ENCODE results near the gene TMEM178A.

TMEM178A gene

DNA sequence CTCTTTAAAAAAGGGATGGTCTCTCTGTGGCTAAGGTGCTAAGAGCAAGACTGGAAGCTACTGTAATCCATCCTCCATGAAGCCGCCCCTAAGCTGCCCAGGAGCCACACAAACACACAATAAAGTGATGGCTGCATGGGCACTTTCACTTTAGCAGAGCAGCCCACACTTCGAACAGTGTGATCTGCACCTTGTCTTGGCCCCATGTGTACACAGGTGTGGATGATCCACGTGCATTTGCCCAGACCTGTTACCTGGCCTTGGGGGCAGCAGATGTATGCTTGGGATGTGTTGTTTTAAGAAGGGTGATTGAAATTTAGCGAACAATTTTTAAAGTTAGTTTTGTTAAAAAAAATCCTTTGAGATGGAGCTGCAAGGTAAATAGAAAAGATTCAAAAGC is 39.9 kb downstream of the TMEM178A start:
- TF ChIP-seq, protein P1, sequence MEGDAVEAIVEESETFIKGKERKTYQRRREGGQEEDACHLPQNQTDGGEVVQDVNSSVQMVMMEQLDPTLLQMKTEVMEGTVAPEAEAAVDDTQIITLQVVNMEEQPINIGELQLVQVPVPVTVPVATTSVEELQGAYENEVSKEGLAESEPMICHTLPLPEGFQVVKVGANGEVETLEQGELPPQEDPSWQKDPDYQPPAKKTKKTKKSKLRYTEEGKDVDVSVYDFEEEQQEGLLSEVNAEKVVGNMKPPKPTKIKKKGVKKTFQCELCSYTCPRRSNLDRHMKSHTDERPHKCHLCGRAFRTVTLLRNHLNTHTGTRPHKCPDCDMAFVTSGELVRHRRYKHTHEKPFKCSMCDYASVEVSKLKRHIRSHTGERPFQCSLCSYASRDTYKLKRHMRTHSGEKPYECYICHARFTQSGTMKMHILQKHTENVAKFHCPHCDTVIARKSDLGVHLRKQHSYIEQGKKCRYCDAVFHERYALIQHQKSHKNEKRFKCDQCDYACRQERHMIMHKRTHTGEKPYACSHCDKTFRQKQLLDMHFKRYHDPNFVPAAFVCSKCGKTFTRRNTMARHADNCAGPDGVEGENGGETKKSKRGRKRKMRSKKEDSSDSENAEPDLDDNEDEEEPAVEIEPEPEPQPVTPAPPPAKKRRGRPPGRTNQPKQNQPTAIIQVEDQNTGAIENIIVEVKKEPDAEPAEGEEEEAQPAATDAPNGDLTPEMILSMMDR (IDR thresholded peaks at IDR 0.05; ENCODE audit: low read depth, low read length): no peak
- DNase-seq: no peak
- no peaks in the 10 kb centered on the region for H3K36me3 ChIP-seq
- H3K9me3 ChIP-seq: no peaks in the 10 kb centered on the region
- no peaks in the 10 kb centered on the region for H3K27me3 ChIP-seq
- H3K4me3 ChIP-seq (ENCODE audit: low read depth, low read length): no peak overlapping the region
- no peaks in the 10 kb centered on the region; the same call in 1 of the 2 replicates for H3K4me1 ChIP-seq

DNA sequence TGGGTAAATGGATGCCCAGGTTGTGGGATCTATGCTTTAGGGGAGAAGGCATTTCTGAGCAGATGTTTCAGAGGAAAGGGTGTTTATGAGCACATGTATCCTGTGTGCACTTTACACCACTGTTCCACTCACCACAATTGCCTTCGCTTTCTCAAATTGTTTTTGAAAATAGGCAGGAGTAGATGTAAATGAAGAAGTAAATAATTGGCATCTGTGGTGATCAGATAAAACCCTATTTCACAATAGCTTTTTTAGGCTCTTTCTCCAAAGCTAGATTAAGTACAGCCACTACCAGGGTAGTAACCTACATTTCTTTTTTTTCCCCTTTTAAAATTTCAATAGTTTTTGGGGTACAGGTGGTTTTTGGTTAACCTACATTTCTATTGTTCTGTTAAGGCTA is 40.6 kb downstream of the TMEM178A start:
- Histone ChIP-seq H3K36me3 (no peaks in the 10 kb centered on the region), H3K4me3 (ENCODE audit: low read depth, low read length) (no peak overlapping the region)
- DNase-seq: no peak

DNA sequence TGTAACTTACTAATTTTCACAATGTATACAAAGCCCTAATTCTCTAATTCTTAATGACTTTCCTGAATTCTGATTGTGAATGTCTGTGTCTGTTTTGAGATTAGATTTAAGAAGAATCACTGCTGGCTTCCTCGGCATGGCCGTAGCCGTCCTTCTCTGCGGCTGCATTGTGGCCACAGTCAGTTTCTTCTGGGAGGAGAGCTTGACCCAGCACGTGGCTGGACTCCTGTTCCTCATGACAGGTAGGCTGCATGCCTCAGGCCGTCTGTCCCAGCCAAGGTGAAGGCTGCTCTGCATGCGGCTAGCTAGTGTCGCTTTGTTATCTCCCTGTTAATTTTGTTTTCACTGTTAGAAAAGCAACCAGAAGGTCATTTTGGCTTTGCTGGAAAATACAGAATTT is 41.2 kb downstream of the TMEM178A start:
- Histone ChIP-seq H3K27me3 (no peaks in the 10 kb centered on the region), H3K4me3 (ENCODE audit: low read depth, low read length) (no peak overlapping the region), H3K36me3 (no peaks in the 10 kb centered on the region), H3K9me3 (no peaks in the 10 kb centered on the region), H3K4me1 (no peaks in the 10 kb centered on the region; the same call in 1 of the 2 replicates)
- TF ChIP-seq, protein P1 (IDR thresholded peaks at IDR 0.05; ENCODE audit: low read depth, low read length): no peak
- DNase-seq: no peak

More for the DNA sequence above, 40.6 kb downstream of the TMEM178A start:
- TF ChIP-seq, protein P1 (IDR thresholded peaks at IDR 0.05; ENCODE audit: low read depth, low read length): no peak
- Histone ChIP-seq H3K27me3 (no peaks in the 10 kb centered on the region), H3K4me1 (no peaks in the 10 kb centered on the region; the same call in 1 of the 2 replicates), H3K9me3 (no peaks in the 10 kb centered on the region)

- Histone ChIP-seq H3K27me3 (no peaks in the 10 kb centered on the region), H3K4me3 (ENCODE audit: low read depth, low read length) (no peak overlapping the region), H3K9me3 (no peaks in the 10 kb centered on the region), H3K36me3 (no peaks in the 10 kb centered on the region), H3K4me1 (no peaks in the 10 kb centered on the region; the same call in 1 of the 2 replicates)
- DNase-seq: no peak
- TF ChIP-seq, protein P1 (IDR thresholded peaks at IDR 0.05; ENCODE audit: low read depth, low read length): no peak
Observed at GRCh38 chr2:39708003-39708402, 42.3 kb downstream of the TMEM178A start.

DNA sequence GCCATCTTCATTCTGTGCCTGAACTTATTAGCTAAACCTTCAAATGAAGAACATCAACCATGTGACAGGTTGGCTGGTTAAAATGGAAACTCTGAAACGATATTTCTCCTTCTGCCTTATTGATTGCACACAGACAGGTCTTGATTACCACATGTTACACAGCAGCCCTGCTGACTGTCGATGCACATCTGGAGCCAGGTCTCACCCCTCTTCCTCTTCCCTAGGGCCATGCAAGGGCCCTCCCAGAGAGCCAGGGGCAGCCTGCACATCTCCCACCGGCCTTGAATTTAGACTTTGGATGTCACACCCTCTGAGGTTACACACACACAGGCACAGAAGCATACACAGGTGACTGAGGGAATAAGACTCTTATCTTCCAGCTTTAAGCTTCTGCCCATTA is 45.1 kb downstream of the TMEM178A start:
- Histone ChIP-seq H3K36me3 (no peaks in the 10 kb centered on the region), H3K9me3 (no peaks in the 10 kb centered on the region), H3K4me3 (ENCODE audit: low read depth, low read length) (no peak overlapping the region), H3K4me1 (no peaks in the 10 kb centered on the region), H3K27me3 (no peaks in the 10 kb centered on the region)
- TF ChIP-seq, protein P1 (IDR thresholded peaks at IDR 0.05; ENCODE audit: low read depth, low read length): no peak
- DNase-seq: no peak

- no peaks in the 10 kb centered on the region for H3K27me3 ChIP-seq
- no peaks in the 10 kb centered on the region for H3K36me3 ChIP-seq
- DNase-seq: no peak
- TF ChIP-seq, protein P1 (IDR thresholded peaks at IDR 0.05; ENCODE audit: low read depth, low read length): no peak
- H3K4me1 ChIP-seq: peaks cover 4% of the 10 kb centered on the region; the same call in 1 of the 2 replicates
- H3K4me3 ChIP-seq (ENCODE audit: low read depth, low read length): no peak overlapping the region
- no peaks in the 10 kb centered on the region for H3K9me3 ChIP-seq
Observed at GRCh38 chr2:39712953-39713352, 47.2 kb downstream of the TMEM178A start.
